BE2C (cell line): Measurements from ENCODE around the gene PRKCZ.

ENCODE experiments used
- DNase-seq: peaks from one replicate; pipeline ENCODE4 v3.0.0-alpha.2; 2020
- H3K27me3 ChIP-seq: fragments of 250-450 bp; sonication (Bioruptor Pico); 2 replicates; pipeline ENCODE4 v1.5.1; 2020; ENCODE audit warnings: mild to moderate bottlenecking
- H3K36me3 ChIP-seq: fragments of 250-450 bp; sonication (Bioruptor Pico); 2 replicates; pipeline ENCODE4 v1.5.1; 2020; ENCODE audit warnings: mild to moderate bottlenecking
- H3K4me1 ChIP-seq: fragments of 250-450 bp; sonication (Bioruptor Pico); 2 replicates; pipeline ENCODE4 v1.5.1; 2020
- H3K4me3 ChIP-seq: 2 replicates; pipeline ENCODE4 v1.5.1; 2011; ENCODE audit warnings: low read depth, low read length
- H3K9me3 ChIP-seq: fragments of 250-450 bp; sonication (Bioruptor Pico); 2 replicates; pipeline ENCODE4 v1.5.1; 2020
- CTCF ChIP-seq: IDR thresholded peaks from 2 replicates; pipeline ENCODE4 v1.5.1; 2012; ENCODE audit warnings: mild to moderate bottlenecking, low read depth, low read length

The PRKCZ gene

GRCh38 chr1:2125350-2126211 is 75.4 kb downstream of the PRKCZ start:
- DNase-seq, result no peak
- H3K9me3 ChIP-seq, result no peaks in the 10 kb centered on the region
- no peaks in the 10 kb centered on the region for H3K36me3 ChIP-seq
- H3K4me3 ChIP-seq, result no peak overlapping the region
- no peak for TF ChIP-seq CTCF
- H3K4me1 ChIP-seq, result no peaks in the 10 kb centered on the region
- no peaks in the 10 kb centered on the region for H3K27me3 ChIP-seq

GRCh38 chr1:2126331-2127186 is 76.3 kb downstream of the PRKCZ start:
- Histone ChIP-seq H3K36me3 (no peaks in the 10 kb centered on the region), H3K4me1 (no peaks in the 10 kb centered on the region), H3K4me3 (no peak overlapping the region), H3K9me3 (no peaks in the 10 kb centered on the region), H3K27me3 (no peaks in the 10 kb centered on the region)
- TF ChIP-seq CTCF, result no peak
- no peak for DNase-seq

GRCh38 chr1:2127187-2128145 is 77.3 kb downstream of the PRKCZ start:
- no peak for DNase-seq
- Histone ChIP-seq H3K27me3 (no peaks in the 10 kb centered on the region), H3K4me1 (peaks cover 4% of the 10 kb centered on the region; the same call in 1 of the 2 replicates), H3K9me3 (no peaks in the 10 kb centered on the region), H3K4me3 (no peak overlapping the region), H3K36me3 (no peaks in the 10 kb centered on the region)
- no peak for TF ChIP-seq CTCF

GRCh38 chr1:2128189-2128901 is 78.1 kb downstream of the PRKCZ start:
- Histone ChIP-seq H3K36me3 (no peaks in the 10 kb centered on the region), H3K4me3 (no peak overlapping the region), H3K9me3 (no peaks in the 10 kb centered on the region), H3K4me1 (peaks cover 8% of the 10 kb centered on the region; the same call in 1 of the 2 replicates), H3K27me3 (no peaks in the 10 kb centered on the region)
- DNase-seq, result no peak
- no peak for TF ChIP-seq CTCF

GRCh38 chr1:2129256-2129943 is 79.2 kb downstream of the PRKCZ start:
- TF ChIP-seq CTCF, result no peak
- Histone ChIP-seq H3K9me3 (no peaks in the 10 kb centered on the region), H3K27me3 (no peaks in the 10 kb centered on the region), H3K4me3 (no peak overlapping the region), H3K36me3 (no peaks in the 10 kb centered on the region), H3K4me1 (peaks cover 11% of the 10 kb centered on the region)
- no peak for DNase-seq
